Activated naive CD8-positive, alpha-beta T cell treated with anti-CD3 and anti-CD28 coated beads, Interleukin-2, amount 50 U/mL, for 16 hours (primary cell): Measurements from ENCODE around the gene MACF1.
"Not testable (repeated sequence)": the region's sequence is repeated elsewhere in the genome, so short reads cannot be mapped to it uniquely, and the experiment has no call there.

ENCODE experiments used
- DNase-seq: peaks from one replicate; pipeline ENCODE4 v3.0.0-alpha.2; 2020; ENCODE audit warnings: low read depth, low spot score

The MACF1 gene

GRCh38 chr1:39462074-39462473 lies 257.6 kb downstream of the MACF1 start:
- no peak for DNase-seq

GRCh38 chr1:39466413-39467107 lies 262.1 kb downstream of the MACF1 start:
- DNase-seq: no peak

- not testable (repeated sequence) for DNase-seq
Observed at GRCh38 chr1:39467108-39467720, 262.7 kb downstream of the MACF1 start.

GRCh38 chr1:39469150-39469549 lies 264.7 kb downstream of the MACF1 start:
- DNase-seq: no peak

GRCh38 chr1:39470040-39470439 lies 265.5 kb downstream of the MACF1 start:
- DNase-seq: no peak

GRCh38 chr1:39472826-39473225 lies 268.3 kb downstream of the MACF1 start:
- DNase-seq: no peak

- no peak for DNase-seq
Observed at GRCh38 chr1:39473324-39473723, 268.8 kb downstream of the MACF1 start.

GRCh38 chr1:39474810-39475209 lies 270.3 kb downstream of the MACF1 start:
- DNase-seq: no peak

GRCh38 chr1:39475551-39475950 lies 271.1 kb downstream of the MACF1 start:
- DNase-seq: not testable (repeated sequence)

- DNase-seq: no peak
Observed at GRCh38 chr1:39478126-39478915, 273.8 kb downstream of the MACF1 start.

GRCh38 chr1:39481289-39481688 lies 276.8 kb downstream of the MACF1 start:
- no peak for DNase-seq

GRCh38 chr1:39483276-39483675 lies 278.8 kb downstream of the MACF1 start:
- DNase-seq: no peak

- no peak for DNase-seq
Observed at GRCh38 chr1:39484564-39484963, 280.1 kb downstream of the MACF1 start.

- DNase-seq: no peak
Observed at GRCh38 chr1:39485046-39485803, 280.7 kb downstream of the MACF1 start.

- DNase-seq: no peak
Observed at GRCh38 chr1:39488012-39488545, 283.6 kb downstream of the MACF1 start.

GRCh38 chr1:39488793-39489566 lies 284.5 kb downstream of the MACF1 start:
- no peak for DNase-seq

- DNase-seq: no peak
Observed at GRCh38 chr1:39489567-39490239, 285.2 kb downstream of the MACF1 start.

- DNase-seq: no peak
Observed at GRCh38 chr1:39490596-39491145, 286.2 kb downstream of the MACF1 start.

GRCh38 chr1:39491146-39491921 lies 286.8 kb downstream of the MACF1 start, which contains the start of gene BMP8A:
TSS of gene BMP8A (plus strand) at chr1:39491636. CDS start at chr1:39491992, 356 bp downstream.
- DNase-seq: peak; percentile 44
